VCaP (cell line): Measurements from ENCODE around the gene RBM12.

Experiments
- H3K27ac ChIP-seq: fragments of 450-650 bp; 2 replicates; pipeline ENCODE4 v1.5.1; 2017
- TF ChIP-seq, protein P1 (sequence below): fragments of 450-650 bp; conservative IDR thresholded peaks from 2 replicates; pipeline ENCODE4 v1.5.1; 2017; ENCODE audit warnings: mild to moderate bottlenecking, moderate library complexity

Gene RBM12

DNA sequence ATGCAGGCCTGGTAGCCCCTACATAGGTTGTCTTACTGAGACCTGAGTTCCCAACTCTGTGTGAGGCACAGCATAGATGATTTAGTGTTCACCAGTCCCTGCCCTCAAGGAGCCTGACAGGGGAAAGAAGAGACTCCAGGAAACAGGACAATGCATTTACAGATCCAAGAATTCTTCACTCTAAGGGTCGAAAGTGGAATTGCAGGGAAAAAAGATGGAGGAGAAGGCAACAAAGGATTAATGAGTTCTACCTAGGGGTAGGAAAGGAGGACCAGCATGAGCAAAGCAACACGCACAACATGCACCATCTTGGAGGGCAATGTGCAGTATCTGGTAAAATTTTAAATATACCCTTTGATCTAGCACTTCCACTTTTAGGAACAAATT is 43.1 kb downstream of the RBM12 start:
- TF ChIP-seq, protein P1, sequence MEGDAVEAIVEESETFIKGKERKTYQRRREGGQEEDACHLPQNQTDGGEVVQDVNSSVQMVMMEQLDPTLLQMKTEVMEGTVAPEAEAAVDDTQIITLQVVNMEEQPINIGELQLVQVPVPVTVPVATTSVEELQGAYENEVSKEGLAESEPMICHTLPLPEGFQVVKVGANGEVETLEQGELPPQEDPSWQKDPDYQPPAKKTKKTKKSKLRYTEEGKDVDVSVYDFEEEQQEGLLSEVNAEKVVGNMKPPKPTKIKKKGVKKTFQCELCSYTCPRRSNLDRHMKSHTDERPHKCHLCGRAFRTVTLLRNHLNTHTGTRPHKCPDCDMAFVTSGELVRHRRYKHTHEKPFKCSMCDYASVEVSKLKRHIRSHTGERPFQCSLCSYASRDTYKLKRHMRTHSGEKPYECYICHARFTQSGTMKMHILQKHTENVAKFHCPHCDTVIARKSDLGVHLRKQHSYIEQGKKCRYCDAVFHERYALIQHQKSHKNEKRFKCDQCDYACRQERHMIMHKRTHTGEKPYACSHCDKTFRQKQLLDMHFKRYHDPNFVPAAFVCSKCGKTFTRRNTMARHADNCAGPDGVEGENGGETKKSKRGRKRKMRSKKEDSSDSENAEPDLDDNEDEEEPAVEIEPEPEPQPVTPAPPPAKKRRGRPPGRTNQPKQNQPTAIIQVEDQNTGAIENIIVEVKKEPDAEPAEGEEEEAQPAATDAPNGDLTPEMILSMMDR, result 0 out of 2 replicates have a peak, but pooled peaks have one; percentile 19
- H3K27ac ChIP-seq, result 0 out of 2 replicates have a peak overlapping the region, but pooled peaks have one; percentile 5

DNA sequence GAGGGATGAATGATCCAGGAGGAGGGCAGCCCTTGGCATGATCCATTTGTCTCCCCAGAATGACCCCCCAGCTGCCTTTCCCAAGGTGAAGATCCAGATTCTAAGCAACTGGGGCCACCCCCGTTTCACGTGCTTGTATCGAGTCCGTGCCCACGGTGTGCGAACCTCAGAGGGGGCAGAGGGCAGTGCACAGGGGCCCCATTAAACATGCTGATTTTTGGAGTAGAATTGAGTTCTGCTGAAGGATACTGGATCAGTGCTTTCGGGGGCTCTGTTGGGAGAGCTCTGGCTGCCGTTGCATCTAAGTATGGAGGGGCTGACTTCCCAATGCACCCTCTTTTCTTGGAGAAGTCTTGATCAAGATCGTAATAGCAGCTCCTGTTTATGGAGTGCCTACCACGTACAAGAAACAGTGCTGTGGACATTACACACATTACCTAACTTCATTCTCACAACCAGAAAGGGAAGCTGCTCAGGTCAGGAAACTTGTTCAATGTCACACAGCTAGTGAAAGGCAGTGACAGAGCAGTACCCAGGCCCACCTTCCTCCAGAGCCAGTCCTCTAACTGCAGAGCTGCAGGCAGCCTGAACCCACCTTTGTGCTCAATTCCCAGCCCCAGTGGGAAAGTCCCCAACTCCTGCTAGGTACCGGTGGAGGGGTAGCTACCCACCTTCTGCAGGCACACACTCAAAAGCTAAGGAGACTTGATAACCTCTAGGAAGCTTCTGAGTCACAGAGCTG is 43.7 kb downstream of the RBM12 start:
- TF ChIP-seq, protein P1, result no peak
- 0 out of 2 replicates have a peak overlapping the region, but pooled peaks have one; percentile 5 for H3K27ac ChIP-seq

DNA sequence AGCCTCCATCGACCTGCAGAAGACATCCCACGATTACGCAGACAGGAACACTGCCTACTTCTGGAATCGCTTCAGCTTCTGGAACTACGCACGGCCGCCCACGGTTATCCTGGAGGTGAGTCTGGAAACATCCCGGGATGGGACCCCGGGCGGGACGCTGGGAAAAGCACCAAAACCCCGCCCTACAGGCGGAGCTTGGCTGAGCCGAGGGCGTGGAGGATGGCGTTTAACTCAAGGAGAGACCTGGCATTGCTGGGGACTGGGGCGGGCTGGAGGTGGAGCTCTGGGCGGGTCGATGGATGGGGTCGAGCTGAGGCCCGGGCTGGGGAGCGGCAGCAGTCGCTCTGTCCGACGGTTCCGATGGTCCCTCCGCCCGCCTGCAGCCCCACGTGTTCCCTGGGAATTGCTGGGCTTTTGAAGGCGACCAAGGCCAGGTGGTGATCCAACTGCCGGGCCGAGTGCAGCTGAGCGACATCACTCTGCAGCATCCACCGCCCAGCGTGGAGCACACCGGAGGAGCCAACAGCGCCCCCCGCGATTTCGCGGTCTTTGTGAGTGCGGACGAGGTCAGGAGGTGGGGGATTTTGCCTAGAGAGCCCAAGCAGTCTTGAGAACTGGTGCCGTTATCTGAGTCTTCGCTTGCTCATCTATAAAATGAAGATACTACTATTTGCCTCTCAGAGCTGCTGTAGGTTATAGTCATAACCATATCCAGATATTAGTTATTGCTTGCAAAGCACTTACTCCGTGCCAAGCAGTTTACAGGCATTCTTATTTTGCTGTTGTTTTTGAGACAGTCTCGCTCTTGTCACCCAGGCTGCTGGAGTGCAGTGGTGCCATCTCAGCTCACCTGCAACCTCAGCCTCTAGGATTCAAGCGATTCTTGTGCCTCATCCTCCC is 45.3 kb downstream of the RBM12 start:
- H3K27ac ChIP-seq, result peak overlapping the region; percentile 83
- TF ChIP-seq, protein P1, result peak; percentile 76

DNA sequence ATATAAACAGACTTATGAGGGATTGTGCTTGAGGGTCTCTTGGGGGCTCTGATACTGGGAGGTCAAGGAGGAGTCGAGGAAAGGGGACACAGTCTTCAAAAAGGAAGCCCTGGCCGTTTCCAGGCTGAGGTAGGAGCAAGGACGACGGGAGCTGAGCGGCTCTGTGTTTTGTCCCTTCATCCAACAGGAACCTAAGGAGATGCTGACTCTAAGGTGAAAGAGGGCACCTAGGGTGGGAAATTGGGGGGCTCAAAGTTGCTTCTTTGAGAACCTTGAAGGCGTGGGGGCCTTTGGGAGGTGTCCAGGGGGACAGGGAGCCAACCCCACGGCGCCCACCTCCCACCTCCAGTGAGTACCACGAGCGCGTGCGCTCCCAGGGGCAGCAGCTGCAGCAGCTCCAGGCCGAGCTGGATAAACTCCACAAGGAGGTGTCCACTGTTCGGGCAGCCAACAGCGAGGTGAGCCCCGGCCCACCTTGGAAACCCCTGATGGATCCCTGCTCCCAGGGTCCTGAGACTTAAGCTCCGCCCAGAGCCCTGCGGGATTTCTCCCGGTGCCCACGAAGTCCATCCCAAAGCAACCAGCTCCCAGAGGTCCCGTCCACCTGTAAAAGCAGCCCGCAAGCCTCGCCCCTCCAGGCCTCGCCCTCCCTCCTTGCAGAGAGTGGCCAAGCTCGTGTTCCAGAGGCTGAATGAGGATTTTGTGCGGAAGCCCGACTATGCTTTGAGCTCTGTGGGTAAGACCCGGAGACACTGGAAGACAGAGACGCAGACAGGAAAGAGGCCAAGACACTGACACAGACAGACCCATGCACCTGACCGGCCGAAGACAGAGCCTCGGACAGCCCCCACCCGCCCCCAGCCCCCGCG is 46.2 kb downstream of the RBM12 start:
- TF ChIP-seq, protein P1, result no peak
- peak overlapping the region; percentile 83 for H3K27ac ChIP-seq

DNA sequence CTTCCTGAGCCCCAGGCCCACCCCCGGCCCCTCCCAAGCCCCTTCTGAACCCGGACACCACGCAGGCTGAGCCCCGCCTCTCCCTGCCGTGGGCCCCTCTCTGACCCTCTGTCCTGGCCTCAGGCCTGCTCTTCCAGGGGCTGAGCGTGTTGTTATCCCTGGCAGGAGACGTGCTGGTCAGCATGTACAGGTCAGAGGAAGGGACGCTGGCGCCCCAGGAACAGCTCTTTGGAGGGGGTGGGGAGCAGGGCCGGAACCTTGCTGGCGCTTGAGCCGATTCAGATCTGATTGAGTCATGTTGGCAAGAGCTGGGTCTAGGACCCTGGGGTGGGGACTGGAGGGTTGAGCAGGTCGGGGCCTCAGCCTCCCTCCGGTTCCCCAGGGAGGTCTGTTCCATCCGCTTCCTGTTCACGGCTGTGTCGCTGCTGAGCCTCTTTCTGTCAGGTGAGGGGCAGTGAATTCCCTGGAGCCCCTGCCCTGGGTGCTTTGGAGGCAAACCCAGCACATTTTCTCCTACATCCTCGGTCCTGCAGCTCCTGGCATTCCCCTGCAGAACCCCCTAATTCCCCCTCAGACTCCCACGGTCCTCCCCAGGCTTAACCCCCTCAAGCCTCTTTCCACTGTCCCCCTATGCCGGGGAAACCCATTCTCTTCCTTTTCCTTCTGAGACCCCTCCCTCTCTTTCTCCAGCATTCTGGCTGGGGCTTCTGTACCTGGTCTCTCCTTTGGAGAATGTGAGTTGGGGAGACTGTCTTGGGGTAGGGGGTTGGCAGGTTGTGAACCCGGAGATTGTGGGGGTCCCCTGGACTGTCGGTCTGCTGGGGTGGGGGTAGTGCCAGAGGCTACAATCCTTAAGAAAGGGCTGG is 47.1 kb downstream of the RBM12 start:
- H3K27ac ChIP-seq, result peak overlapping the region; percentile 83
- TF ChIP-seq, protein P1, result peak; percentile 60

DNA sequence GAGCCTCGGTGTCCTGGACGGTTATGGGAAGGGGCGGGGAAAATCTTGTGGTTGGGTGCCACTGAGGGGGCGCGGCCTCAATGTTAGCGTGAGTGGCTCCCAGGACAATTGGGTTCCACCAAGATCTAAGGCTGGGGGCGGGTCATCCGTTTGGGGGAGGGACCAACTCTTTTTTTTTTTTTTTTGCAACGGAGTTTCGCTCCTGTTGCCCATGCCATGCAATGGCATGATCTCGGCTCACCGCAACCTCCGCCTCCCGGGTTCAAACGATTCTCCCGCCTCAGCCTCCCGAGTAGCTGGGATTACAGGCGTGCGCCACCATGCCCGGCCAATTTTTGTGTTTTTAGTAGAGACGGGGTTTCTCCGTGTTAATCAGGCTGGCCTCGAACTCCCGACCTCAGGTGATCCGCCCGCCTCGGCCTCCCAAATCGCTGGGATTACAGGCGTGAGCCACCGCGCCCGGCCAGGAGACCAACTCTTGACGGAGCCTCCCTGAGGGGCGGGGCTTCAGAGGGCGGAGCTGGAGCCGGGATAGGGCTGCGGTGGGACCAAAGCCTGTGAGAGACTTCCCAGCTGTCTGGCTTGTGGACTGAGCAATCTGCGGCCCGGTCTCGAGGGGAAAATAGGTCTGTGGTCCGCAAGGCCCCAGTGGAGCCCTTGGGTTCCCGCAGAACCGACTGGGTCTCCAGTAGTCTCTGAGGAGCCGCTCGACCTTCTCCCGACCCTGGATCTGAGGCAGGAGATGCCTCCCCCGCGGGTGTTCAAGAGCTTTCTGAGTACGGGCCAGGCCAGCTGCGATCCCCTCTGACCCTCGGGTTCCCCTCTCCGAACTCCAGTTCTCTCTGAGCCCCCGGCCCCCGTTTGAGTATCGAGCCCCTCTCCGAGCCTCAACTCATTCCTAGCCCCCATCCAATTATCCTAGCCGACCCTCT is 48.0 kb downstream of the RBM12 start:
- peak overlapping the region; percentile 83 for H3K27ac ChIP-seq
- TF ChIP-seq, protein P1, result no peak
